Keratinocyte (primary cell): ENCODE data around the gene RBP4. TPM values are rescaled to one million over a fixed set of nuclear protein-coding genes. Genes with fewer than 3 reads are reported as not detected.

Source experiments
- DNase-seq: peaks from one replicate; pipeline ENCODE4 v3.0.0-alpha.2; 2011; ENCODE audit warnings: low read depth, missing footprints, low spot score
- FAIRE-seq: peaks from 2 replicates; lab custom pipeline; 2011; peaks lifted over from hg19 to GRCh38; lab: Jason Lieb, UNC
- H2AFZ ChIP-seq: 2 replicates; pipeline ENCODE4 v1.6.0; 2012; ENCODE audit warnings: low read length, control low read depth, inconsistent platforms; ENCODE audit not compliant: control insufficient read depth
- H3K27ac ChIP-seq: 2 replicates; pipeline ENCODE4 v1.5.1; 2011; ENCODE audit warnings: low read length; ENCODE audit not compliant: control insufficient read depth, insufficient read depth
- H3K27me3 ChIP-seq: 3 replicates; pipeline ENCODE4 v1.6.0; 2011; ENCODE audit warnings: low read length; ENCODE audit not compliant: control insufficient read depth, insufficient read depth; ENCODE audit errors: extremely low read depth
- H3K36me3 ChIP-seq, 2 experiments: 2 replicates in 1 of 2; 3 replicates in 1 of 2; pipeline ENCODE4 v1.5.1; 2011; ENCODE audit warnings: low read length in 2 of 2, mild to moderate bottlenecking in 1 of 2; ENCODE audit not compliant: control insufficient read depth in 2 of 2, insufficient read depth in 2 of 2; ENCODE audit errors: extremely low read depth in 1 of 2
- H3K4me1 ChIP-seq: 3 replicates; pipeline ENCODE4 v1.5.1; 2011; ENCODE audit warnings: low read length; ENCODE audit not compliant: control insufficient read depth, insufficient read depth; ENCODE audit errors: extremely low read depth
- H3K4me2 ChIP-seq: 3 replicates; pipeline ENCODE4 v1.6.0; 2011; ENCODE audit warnings: low read depth, low read length; ENCODE audit not compliant: control insufficient read depth, insufficient read depth; ENCODE audit errors: extremely low read depth
- H3K4me3 ChIP-seq, 3 experiments: fragments of 200-600 bp in 1 of 3; sonication (generic) in 1 of 3; 2 replicates in 2 of 3; 3 replicates in 1 of 3; pipeline ENCODE4 v1.5.1; 2011 to 2016; ENCODE audit warnings: low read length in 3 of 3, mild to moderate bottlenecking in 3 of 3, control low read depth in 2 of 3, inconsistent platforms in 1 of 3, low read depth in 1 of 3, mixed read lengths in 1 of 3, mixed run types in 1 of 3, moderate library complexity in 1 of 3; ENCODE audit not compliant: control insufficient read depth in 2 of 3, insufficient read depth in 2 of 3; ENCODE audit errors: extremely low read depth in 1 of 3
- H3K79me2 ChIP-seq: 2 replicates; pipeline ENCODE4 v1.6.0; 2012; ENCODE audit warnings: low read length; ENCODE audit not compliant: control insufficient read depth, insufficient read depth
- H3K9ac ChIP-seq: 3 replicates; pipeline ENCODE4 v1.6.0; 2011; ENCODE audit warnings: low read length; ENCODE audit not compliant: control insufficient read depth, insufficient read depth; ENCODE audit errors: extremely low read depth
- H3K9me1 ChIP-seq: 3 replicates; pipeline ENCODE4 v1.6.0; 2011; ENCODE audit warnings: low read length; ENCODE audit not compliant: control insufficient read depth, insufficient read depth; ENCODE audit errors: extremely low read depth
- H3K9me3 ChIP-seq: 2 replicates; pipeline ENCODE4 v1.5.1; 2012; ENCODE audit warnings: low read depth, low read length; ENCODE audit not compliant: control insufficient read depth
- H4K20me1 ChIP-seq: 3 replicates; pipeline ENCODE4 v1.6.0; 2011; ENCODE audit warnings: low read length; ENCODE audit not compliant: control insufficient read depth, insufficient read depth; ENCODE audit errors: extremely low read depth
- EZH2 ChIP-seq: IDR thresholded peaks from one replicate; pipeline ENCODE4 v1.6.1; 2012; ENCODE audit warnings: inconsistent platforms, mild to moderate bottlenecking, low read length, moderate library complexity
- dilution Hi-C: fragments of 300-500 bp; cut with MboI; formaldehyde crosslinking; loops from one replicate; pipeline ENCODE4 v1.7.0; 2020; ENCODE audit warnings: low sequenced_read_pairs; ENCODE audit not compliant: extremely low pct_ligation_motif_present
- polyA plus RNA-seq, 5 experiments: library from polyadenylated mRNA; depleted of rRNA in 3 of 5; stranded (reverse) in 3 of 5; stranded (forward) in 1 of 5; unstranded in 1 of 5; fragments of >200 nt; gene quantifications; 1 replicate in 1 of 5; 2 replicates in 3 of 5; 3 replicates in 1 of 5; pipeline versions ENCODE4 v1.2.1 to v1.2.3, GENCODE V29; 2011 to 2012; ENCODE audit warnings: missing spikeins in 2 of 5, low read depth in 1 of 5, low replicate concordance in 1 of 5
- TF ChIP-seq, protein P1 (sequence below), 3 experiments: IDR thresholded peaks in 1 of 3; conservative IDR thresholded peaks in 1 of 3; optimal IDR thresholded peaks in 1 of 3; 2 replicates in 2 of 3; 3 replicates in 1 of 3; pipeline versions ENCODE3 to v1.5.1; 2011; ENCODE audit warnings: low read length in 3 of 3, mild to moderate bottlenecking in 3 of 3, moderate library complexity in 2 of 3, control low read depth in 1 of 3, inconsistent platforms in 1 of 3; ENCODE audit not compliant: insufficient read depth in 2 of 3; ENCODE audit errors: extremely low read depth in 1 of 3

RBP4 gene
- polyA plus RNA-seq, 1 donor (not counting 4 experiments of a cell fraction or from before 2014, with no cell fraction given): not detected

DNA sequence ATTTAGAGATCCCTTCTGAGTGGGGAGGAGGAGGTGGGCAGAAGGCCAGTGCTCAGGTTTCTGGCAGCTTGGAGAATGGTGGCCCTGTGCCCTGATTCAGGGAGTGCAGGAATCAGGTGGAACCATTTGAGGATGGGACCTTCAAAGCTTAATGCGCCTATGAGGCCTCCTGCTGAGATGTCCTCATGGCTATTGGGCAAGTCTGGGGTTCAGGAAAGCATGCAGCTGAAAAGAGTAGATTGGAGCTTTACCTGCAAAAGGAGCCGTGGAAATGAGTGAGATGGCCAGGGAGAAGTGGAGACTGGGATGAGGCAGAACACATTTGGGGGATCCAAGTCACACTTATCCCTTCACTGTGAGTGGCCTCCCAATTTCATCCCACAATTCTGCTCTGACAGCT is 28.4 kb downstream of the RBP4 start:
- no peak overlapping the region for H3K4me2 ChIP-seq
- H3K27ac ChIP-seq: no peak overlapping the region
- H3K27me3 ChIP-seq: peaks cover 31% of the 10 kb centered on the region
- DNase-seq: no peak
- H3K9me3 ChIP-seq: no peaks in the 10 kb centered on the region
- FAIRE-seq: no peak
- peaks cover 2% of the 10 kb centered on the region for H3K9me1 ChIP-seq
- H3K36me3 ChIP-seq: no peaks in the 10 kb centered on the region
- H2AFZ ChIP-seq: no peak overlapping the region
- H4K20me1 ChIP-seq: no peaks in the 10 kb centered on the region
- H3K4me1 ChIP-seq: peaks cover 15% of the 10 kb centered on the region
- dilution Hi-C loops: no loop called here
- no peak overlapping the region for H3K4me3 ChIP-seq
- no peak overlapping the region for H3K9ac ChIP-seq
- TF ChIP-seq, protein P1, sequence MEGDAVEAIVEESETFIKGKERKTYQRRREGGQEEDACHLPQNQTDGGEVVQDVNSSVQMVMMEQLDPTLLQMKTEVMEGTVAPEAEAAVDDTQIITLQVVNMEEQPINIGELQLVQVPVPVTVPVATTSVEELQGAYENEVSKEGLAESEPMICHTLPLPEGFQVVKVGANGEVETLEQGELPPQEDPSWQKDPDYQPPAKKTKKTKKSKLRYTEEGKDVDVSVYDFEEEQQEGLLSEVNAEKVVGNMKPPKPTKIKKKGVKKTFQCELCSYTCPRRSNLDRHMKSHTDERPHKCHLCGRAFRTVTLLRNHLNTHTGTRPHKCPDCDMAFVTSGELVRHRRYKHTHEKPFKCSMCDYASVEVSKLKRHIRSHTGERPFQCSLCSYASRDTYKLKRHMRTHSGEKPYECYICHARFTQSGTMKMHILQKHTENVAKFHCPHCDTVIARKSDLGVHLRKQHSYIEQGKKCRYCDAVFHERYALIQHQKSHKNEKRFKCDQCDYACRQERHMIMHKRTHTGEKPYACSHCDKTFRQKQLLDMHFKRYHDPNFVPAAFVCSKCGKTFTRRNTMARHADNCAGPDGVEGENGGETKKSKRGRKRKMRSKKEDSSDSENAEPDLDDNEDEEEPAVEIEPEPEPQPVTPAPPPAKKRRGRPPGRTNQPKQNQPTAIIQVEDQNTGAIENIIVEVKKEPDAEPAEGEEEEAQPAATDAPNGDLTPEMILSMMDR (optimal IDR thresholded peaks at IDR 0.05 in 1 of 3, IDR thresholded peaks at IDR 0.05 in 1 of 3, conservative IDR thresholded peaks at IDR 0.05 in 1 of 3; ENCODE audit: extremely low read depth in 1 of 3, insufficient read depth in 2 of 3, low read length in 3 of 3): no peak
- no peak for TF ChIP-seq EZH2
- no peaks in the 10 kb centered on the region for H3K79me2 ChIP-seq

DNA sequence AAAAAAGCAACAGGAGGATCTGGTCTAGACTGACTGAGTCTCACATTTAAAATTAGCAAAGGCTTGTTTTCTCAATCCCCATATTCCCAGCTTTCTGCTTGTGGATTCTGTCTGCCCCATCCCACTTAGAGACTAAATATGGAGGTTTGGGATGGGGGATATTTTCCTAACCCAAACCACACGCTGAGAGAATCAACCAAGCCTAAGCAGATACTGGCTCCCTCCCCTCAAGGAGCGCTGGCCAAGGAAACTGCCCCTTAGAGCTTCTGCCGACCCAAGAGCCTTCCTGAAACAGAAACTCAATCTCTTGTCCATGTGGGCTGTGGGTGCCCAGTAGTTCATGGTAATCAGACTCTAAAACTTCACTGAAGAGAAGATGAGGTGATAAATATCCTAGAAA is 30.7 kb downstream of the RBP4 start:
- dilution Hi-C loops: no loop called here
- Histone ChIP-seq H3K27me3 (peaks cover 51% of the 10 kb centered on the region), H3K27ac (no peak overlapping the region), H3K9me3 (no peaks in the 10 kb centered on the region), H4K20me1 (no peaks in the 10 kb centered on the region), H3K4me1 (peaks cover 10% of the 10 kb centered on the region), H3K36me3 (no peaks in the 10 kb centered on the region), H3K79me2 (no peaks in the 10 kb centered on the region), H3K9me1 (no peaks in the 10 kb centered on the region), H3K9ac (no peak overlapping the region), H2AFZ (no peak overlapping the region), H3K4me3 (no peak overlapping the region), H3K4me2 (no peak overlapping the region)
- TF ChIP-seq EZH2: no peak
- TF ChIP-seq, protein P1 (optimal IDR thresholded peaks at IDR 0.05 in 1 of 3, IDR thresholded peaks at IDR 0.05 in 1 of 3, conservative IDR thresholded peaks at IDR 0.05 in 1 of 3; ENCODE audit: extremely low read depth in 1 of 3, insufficient read depth in 2 of 3, low read length in 3 of 3): no peak
- DNase-seq (no peak), FAIRE-seq (no peak)
